Mesenchymal stem cell (in vitro differentiated cells and primary cell): ENCODE results near the gene LAPTM5.

Experiments
- DNase-seq: peaks from one replicate; pipeline ENCODE4 v3.0.0-alpha.2; 2013
- H2AFZ ChIP-seq: one replicate; pipeline ENCODE4 v1.6.1; 2013; ENCODE audit warnings: low read depth, mild to moderate bottlenecking, control low read depth, inconsistent platforms, low read length, moderate library complexity
- H2AK5ac ChIP-seq: 2 replicates; pipeline ENCODE4 v1.6.1; 2013; ENCODE audit warnings: low read length, moderate library complexity, mild to moderate bottlenecking, inconsistent platforms; ENCODE audit not compliant: severe bottlenecking
- H2BK120ac ChIP-seq: one replicate; pipeline ENCODE4 v1.6.1; 2013; ENCODE audit warnings: low read depth, mild to moderate bottlenecking, inconsistent platforms, low read length, moderate library complexity
- H2BK12ac ChIP-seq, 2 experiments: one replicate each; pipeline ENCODE4 v1.6.1; 2013; ENCODE audit warnings: inconsistent platforms in 2 of 2, low read length in 2 of 2, mild to moderate bottlenecking in 2 of 2, moderate library complexity in 2 of 2, control low read depth in 1 of 2
- H2BK15ac ChIP-seq: one replicate; pipeline ENCODE4 v1.6.1; 2013; ENCODE audit warnings: mild to moderate bottlenecking, low read depth, inconsistent platforms; ENCODE audit not compliant: poor library complexity, severe bottlenecking
- H2BK5ac ChIP-seq: 2 replicates; pipeline ENCODE4 v1.6.1; 2013; ENCODE audit warnings: low read depth, mild to moderate bottlenecking, low read length, control low read depth, inconsistent platforms; ENCODE audit not compliant: poor library complexity, severe bottlenecking
- H3K14ac ChIP-seq, 2 experiments: one replicate each; pipeline ENCODE4 v1.6.1; 2013; ENCODE audit warnings: inconsistent platforms in 2 of 2, low read length in 2 of 2, control low read depth in 1 of 2, mild to moderate bottlenecking in 1 of 2, moderate library complexity in 1 of 2
- H3K18ac ChIP-seq, 2 experiments: one replicate each; pipeline ENCODE4 v1.6.1; 2013; ENCODE audit warnings: inconsistent platforms in 2 of 2, low read length in 2 of 2, control low read depth in 1 of 2, low read depth in 1 of 2, mild to moderate bottlenecking in 1 of 2
- H3K23ac ChIP-seq, 2 experiments: one replicate each; pipeline ENCODE4 v1.6.1; 2013; ENCODE audit warnings: inconsistent platforms in 2 of 2, low read length in 2 of 2, mild to moderate bottlenecking in 2 of 2, moderate library complexity in 2 of 2, control low read depth in 1 of 2
- H3K27ac ChIP-seq: 2 replicates; pipeline ENCODE4 v1.5.1; 2013; ENCODE audit warnings: mild to moderate bottlenecking, moderate library complexity, low read length, control low read depth, inconsistent platforms; ENCODE audit not compliant: poor library complexity, severe bottlenecking
- H3K27me3 ChIP-seq, 2 experiments: 2 replicates each; pipeline versions ENCODE4 v1.6.1 to v1.7.0; 2013; ENCODE audit warnings: low read length in 2 of 2, mild to moderate bottlenecking in 2 of 2, moderate library complexity in 2 of 2, control low read depth in 1 of 2, inconsistent platforms in 1 of 2; ENCODE audit not compliant: control insufficient read depth in 1 of 2, insufficient read depth in 1 of 2
- H3K36me3 ChIP-seq, 2 experiments: 2 replicates each; pipeline versions ENCODE4 v1.6.1 to v1.7.0; 2013; ENCODE audit warnings: low read length in 2 of 2, control low read depth in 1 of 2, inconsistent platforms in 1 of 2, low read depth in 1 of 2, mild to moderate bottlenecking in 1 of 2; ENCODE audit not compliant: insufficient read depth in 2 of 2, control insufficient read depth in 1 of 2
- H3K4ac ChIP-seq, 2 experiments: one replicate each; pipeline ENCODE4 v1.6.1; 2013; ENCODE audit warnings: inconsistent platforms in 2 of 2, low read length in 2 of 2, mild to moderate bottlenecking in 2 of 2, moderate library complexity in 2 of 2, control low read depth in 1 of 2, low read depth in 1 of 2
- H3K4me1 ChIP-seq: 2 replicates; pipeline ENCODE4 v1.6.1; 2013; ENCODE audit warnings: low read depth, low read length, control low read depth; ENCODE audit not compliant: control insufficient read depth, insufficient read depth
- H3K4me2 ChIP-seq: 2 replicates; pipeline ENCODE4 v1.6.1; 2013; ENCODE audit warnings: low read length, mild to moderate bottlenecking, inconsistent platforms; ENCODE audit not compliant: poor library complexity, severe bottlenecking
- H3K4me3 ChIP-seq, 2 experiments: 2 replicates each; pipeline versions ENCODE4 v1.5.1 to v1.7.0; 2013; ENCODE audit warnings: low read length in 2 of 2, mild to moderate bottlenecking in 2 of 2, control low read depth in 1 of 2, low read depth in 1 of 2; ENCODE audit not compliant: insufficient read depth in 1 of 2
- H3K79me1 ChIP-seq: replicated peaks from 2 replicates; pipeline ENCODE4 v1.6.1; 2013; ENCODE audit warnings: mild to moderate bottlenecking, control low read depth, low read length, inconsistent platforms; ENCODE audit not compliant: poor library complexity, severe bottlenecking
- H3K9ac ChIP-seq: 2 replicates; pipeline ENCODE4 v1.7.0; 2013; ENCODE audit warnings: mild to moderate bottlenecking, low read length, moderate library complexity
- H3K9me3 ChIP-seq: 2 replicates; pipeline ENCODE4 v1.7.0; 2013; ENCODE audit warnings: mild to moderate bottlenecking, low read length; ENCODE audit not compliant: control insufficient read depth
- H4K8ac ChIP-seq: one replicate; pipeline ENCODE4 v1.6.1; 2013; ENCODE audit warnings: inconsistent platforms, mild to moderate bottlenecking, low read length, moderate library complexity
- H4K91ac ChIP-seq: one replicate; pipeline ENCODE4 v1.6.1; 2013; ENCODE audit warnings: mild to moderate bottlenecking, low read length, inconsistent platforms
- WGBS: methylation state at CpG from one replicate; pipeline ENCODE4 v1.1.7; 2013; ENCODE audit warnings: mixed read lengths; 5-methylcytosine and 5-hydroxymethylcytosine counted together

Gene LAPTM5

DNA sequence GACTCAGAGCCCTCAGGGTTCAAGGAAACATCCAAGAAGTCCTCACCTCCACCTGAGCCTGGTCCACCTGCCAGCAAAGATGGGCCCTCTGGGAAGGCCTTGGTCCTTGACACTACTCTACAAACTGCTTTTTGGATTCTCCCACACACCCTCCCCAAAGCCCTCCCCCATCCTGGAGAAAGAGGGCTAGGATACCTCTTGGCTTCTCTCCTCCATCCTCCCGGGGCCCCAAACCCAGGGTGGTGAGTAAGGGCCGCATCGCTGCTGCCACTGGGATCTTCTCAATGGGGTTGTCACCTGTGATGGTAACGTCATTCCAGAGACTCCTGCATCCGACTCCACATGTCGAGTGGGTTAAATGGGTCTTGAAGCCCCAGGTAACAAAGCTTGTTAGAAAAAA lies 60.7 kb downstream of the LAPTM5 start:
- peaks cover 21% of the 10 kb centered on the region for H3K4me1 ChIP-seq
- no peak overlapping the region for H2BK5ac ChIP-seq
- no peaks in the 10 kb centered on the region for H3K9me3 ChIP-seq
- H3K9ac ChIP-seq: peak overlapping the region; percentile 56
- H3K27ac ChIP-seq: no peak overlapping the region
- no peak overlapping the region for H3K4me3 ChIP-seq
- H3K14ac ChIP-seq: no peak overlapping the region
- no peaks in the 10 kb centered on the region for H3K36me3 ChIP-seq
- no peak overlapping the region for H3K4me2 ChIP-seq
- H2AFZ ChIP-seq: no peak overlapping the region
- no peak overlapping the region for H2BK12ac ChIP-seq
- WGBS: 88% methylated on average over 6 of the region's 6 CpGs
- no peak overlapping the region for H3K23ac ChIP-seq
- no peak overlapping the region for H2BK120ac ChIP-seq
- DNase-seq: no peak
- H2BK15ac ChIP-seq: no peak overlapping the region
- no peak overlapping the region for H2AK5ac ChIP-seq
- H4K8ac ChIP-seq: no peak overlapping the region
- H3K27me3 ChIP-seq: peaks cover 0 to 12% of the 10 kb centered on the region in 2 experiments
- H3K4ac ChIP-seq: no peak overlapping the region
- H4K91ac ChIP-seq: no peak overlapping the region
- no peaks in the 10 kb centered on the region for H3K79me1 ChIP-seq
- H3K18ac ChIP-seq: no peak overlapping the region

DNA sequence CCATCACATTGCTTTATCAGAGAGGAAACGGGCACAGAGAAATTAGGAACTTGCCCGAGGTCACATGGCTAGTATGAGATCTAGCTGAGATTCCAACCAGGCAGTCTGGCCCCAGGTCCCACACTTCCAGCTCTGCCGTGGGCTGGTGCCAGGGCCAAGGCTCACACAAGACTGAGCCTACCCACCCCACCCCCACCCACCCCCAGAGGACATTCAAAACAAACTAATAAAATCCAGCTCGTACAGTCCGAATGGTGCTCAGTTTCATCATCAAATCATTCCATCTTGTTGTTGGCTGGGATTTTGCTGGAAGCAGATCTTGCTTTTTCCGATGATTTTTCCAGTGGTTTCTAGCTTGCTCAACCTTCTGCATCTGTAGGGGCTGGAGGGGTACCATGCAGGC lies 62.1 kb downstream of the LAPTM5 start:
- Histone ChIP-seq H3K23ac (no peak overlapping the region), H3K4ac (no peak overlapping the region), H3K4me3 (no peak overlapping the region), H4K91ac (no peak overlapping the region), H2BK15ac (no peak overlapping the region), H3K27me3 (peaks cover 0 to 12% of the 10 kb centered on the region in 2 experiments), H3K9me3 (no peaks in the 10 kb centered on the region), H2BK5ac (no peak overlapping the region), H2BK120ac (no peak overlapping the region), H3K27ac (no peak overlapping the region), H3K36me3 (no peaks in the 10 kb centered on the region), H3K79me1 (no peaks in the 10 kb centered on the region), H4K8ac (no peak overlapping the region), H2BK12ac (no peak overlapping the region), H3K4me2 (no peak overlapping the region), H3K4me1 (peaks cover 26% of the 10 kb centered on the region), H3K14ac (no peak overlapping the region), H2AK5ac (no peak overlapping the region), H3K18ac (no peak overlapping the region), H2AFZ (no peak overlapping the region), H3K9ac (no peak overlapping the region)
- WGBS: 92% methylated on average over 6 of the region's 6 CpGs
- no peak for DNase-seq

DNA sequence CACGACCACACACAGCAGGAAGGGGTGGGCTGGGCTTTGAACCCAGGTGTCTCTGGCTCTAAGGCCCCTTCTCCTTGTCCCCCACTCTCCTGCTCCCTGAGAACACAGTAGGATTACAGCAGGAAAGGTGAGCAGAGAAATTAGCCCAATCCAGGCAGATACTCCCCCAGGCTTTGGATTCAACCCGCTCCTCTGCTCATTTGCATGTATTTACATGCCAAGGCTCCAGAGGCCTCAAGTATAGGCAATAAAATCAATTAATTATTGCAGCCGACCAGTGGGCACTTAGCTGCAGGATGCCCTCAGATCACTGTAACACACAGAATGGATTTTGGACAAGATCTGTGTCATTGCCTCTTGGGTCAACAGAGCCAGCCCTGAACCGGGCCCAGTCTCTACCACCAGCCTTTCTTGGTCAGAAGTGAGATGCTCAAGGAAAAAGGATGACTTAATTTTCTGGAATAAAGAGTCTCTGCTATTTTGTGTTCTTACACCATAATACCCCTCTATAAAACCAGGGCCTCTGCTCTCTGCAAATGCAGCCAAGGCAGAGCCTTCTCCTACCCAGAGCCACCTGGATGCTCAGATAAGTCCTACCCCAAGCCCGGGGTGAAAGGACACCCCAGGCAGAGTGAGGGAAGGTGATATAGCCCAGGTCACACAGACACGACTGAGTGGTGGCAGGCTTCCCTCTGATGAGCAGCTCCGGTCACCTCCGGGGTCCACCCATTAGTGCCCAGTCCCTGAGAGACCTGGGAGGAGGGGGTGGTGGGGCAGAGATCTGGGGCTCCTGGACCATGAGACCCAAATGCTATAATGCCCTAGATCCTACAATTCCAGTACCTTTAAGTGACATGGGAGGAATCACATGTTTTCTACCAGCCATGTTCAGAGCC lies 63.0 kb downstream of the LAPTM5 start:
- Histone ChIP-seq H3K4me1 (peaks cover 31% of the 10 kb centered on the region), H3K23ac (no peak overlapping the region), H3K36me3 (no peaks in the 10 kb centered on the region), H2AK5ac (no peak overlapping the region), H3K4ac (no peak overlapping the region), H3K27me3 (peaks cover 0 to 12% of the 10 kb centered on the region in 2 experiments), H2BK120ac (no peak overlapping the region), H3K9me3 (no peaks in the 10 kb centered on the region), H4K91ac (no peak overlapping the region), H3K4me2 (no peak overlapping the region), H2BK15ac (no peak overlapping the region), H2AFZ (no peak overlapping the region), H3K79me1 (no peaks in the 10 kb centered on the region), H3K18ac (no peak overlapping the region), H3K14ac (no peak overlapping the region), H3K9ac (no peak overlapping the region), H3K4me3 (no peak overlapping the region), H2BK5ac (no peak overlapping the region), H2BK12ac (no peak overlapping the region), H4K8ac (no peak overlapping the region), H3K27ac (no peak overlapping the region)
- DNase-seq: no peak
- WGBS: 75% methylated on average over 7 of the region's 8 CpGs

DNA sequence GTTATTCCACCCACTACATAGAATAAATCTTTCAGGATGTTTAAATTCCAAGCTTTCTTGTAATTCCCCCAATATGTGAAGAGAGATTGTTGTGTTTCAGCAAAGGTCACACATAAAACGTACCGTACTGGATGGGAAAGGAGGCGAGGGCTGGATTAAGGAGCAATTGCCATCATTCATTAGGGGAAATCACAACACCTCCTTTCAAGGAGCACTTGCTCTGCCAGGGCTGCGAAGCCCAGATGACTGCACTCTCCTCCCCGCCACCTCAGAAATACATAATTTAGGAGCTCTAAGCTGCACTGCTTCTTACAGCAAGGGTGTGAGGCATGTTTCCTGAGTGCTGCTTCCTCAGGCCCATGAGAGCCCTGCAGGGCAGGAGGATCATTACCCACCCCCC lies 63.8 kb downstream of the LAPTM5 start:
- Histone ChIP-seq H3K14ac (no peak overlapping the region), H3K4me3 (no peak overlapping the region), H2BK15ac (no peak overlapping the region), H3K18ac (no peak overlapping the region), H2AK5ac (no peak overlapping the region), H3K4ac (no peak overlapping the region), H3K36me3 (no peaks in the 10 kb centered on the region), H4K91ac (no peak overlapping the region), H3K9me3 (no peaks in the 10 kb centered on the region), H4K8ac (no peak overlapping the region), H3K27ac (no peak overlapping the region), H3K4me2 (no peak overlapping the region), H2AFZ (no peak overlapping the region), H3K23ac (no peak overlapping the region), H2BK12ac (no peak overlapping the region), H3K27me3 (peaks cover 0 to 12% of the 10 kb centered on the region in 2 experiments), H3K9ac (no peak overlapping the region), H2BK120ac (no peak overlapping the region), H3K79me1 (no peaks in the 10 kb centered on the region), H3K4me1 (peaks cover 36% of the 10 kb centered on the region), H2BK5ac (no peak overlapping the region)
- DNase-seq: no peak
- WGBS: 74% methylated on average over 5 of the region's 5 CpGs
